ENCODE data around the gene CENPK.

DNA sequence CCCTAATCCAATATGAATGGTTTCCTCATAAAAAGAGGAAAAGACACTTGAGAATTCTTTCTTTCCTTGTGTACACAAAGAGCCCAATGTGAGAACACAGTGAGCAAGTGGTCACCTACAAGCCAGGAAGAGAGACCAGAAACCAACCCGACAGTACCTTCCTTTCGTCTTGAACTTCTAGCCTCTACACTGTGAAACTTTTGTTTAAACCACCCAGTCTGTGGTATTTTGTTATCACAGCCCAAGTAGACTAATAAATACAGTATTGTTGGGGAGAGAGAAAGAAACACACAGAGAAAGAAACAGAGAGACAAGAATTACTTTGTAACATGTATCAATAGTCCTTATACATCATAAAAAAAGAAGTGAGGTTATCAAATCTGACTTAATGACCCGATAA is 37.2 kb downstream of the CENPK start:
- TF ChIP-seq EZH2 (IDR thresholded peaks at IDR 0.05; ENCODE audit: insufficient read depth, poor library complexity, severe bottlenecking) (no peak), EZH2phosphoT487 (IDR thresholded peaks at IDR 0.05; ENCODE audit: insufficient read depth, low read depth) (no peak)
